NK-92 (cell line): ENCODE data around the gene ZNF827.

Experiments
- DNase-seq: peaks from one replicate; lab custom pipeline; 2025; ENCODE audit not compliant: unreplicated experiment; lab: John Stamatoyannopoulos, UW

The ZNF827 gene

DNA sequence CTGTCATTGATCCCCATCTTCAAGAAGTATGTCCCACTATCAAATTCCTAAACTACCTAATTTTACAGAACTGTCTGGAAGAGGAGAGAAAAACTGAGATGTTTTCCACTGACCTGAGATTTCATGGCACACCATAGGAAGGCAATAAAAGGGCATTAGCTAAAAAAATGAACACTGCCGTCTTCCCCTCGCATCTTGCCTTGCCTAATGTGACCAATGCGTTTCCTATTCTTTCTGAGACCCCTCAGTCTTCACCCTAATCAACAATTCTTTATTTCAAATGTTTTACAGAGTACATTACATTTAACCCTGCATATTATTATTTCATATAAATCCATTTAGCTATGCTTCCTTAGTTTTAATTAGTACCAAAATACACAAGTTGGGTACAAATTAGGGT lies 43.6 kb downstream of the ZNF827 start:
- no peak for DNase-seq

GRCh38 chr4:145891958-145892357 lies 46.7 kb downstream of the ZNF827 start:
- DNase-seq: no peak

GRCh38 chr4:145890689-145891088 lies 47.9 kb downstream of the ZNF827 start:
- DNase-seq: no peak

GRCh38 chr4:145888393-145888792 lies 50.2 kb downstream of the ZNF827 start:
- no peak for DNase-seq

GRCh38 chr4:145887241-145887991 lies 51.2 kb downstream of the ZNF827 start:
- no peak for DNase-seq

DNA sequence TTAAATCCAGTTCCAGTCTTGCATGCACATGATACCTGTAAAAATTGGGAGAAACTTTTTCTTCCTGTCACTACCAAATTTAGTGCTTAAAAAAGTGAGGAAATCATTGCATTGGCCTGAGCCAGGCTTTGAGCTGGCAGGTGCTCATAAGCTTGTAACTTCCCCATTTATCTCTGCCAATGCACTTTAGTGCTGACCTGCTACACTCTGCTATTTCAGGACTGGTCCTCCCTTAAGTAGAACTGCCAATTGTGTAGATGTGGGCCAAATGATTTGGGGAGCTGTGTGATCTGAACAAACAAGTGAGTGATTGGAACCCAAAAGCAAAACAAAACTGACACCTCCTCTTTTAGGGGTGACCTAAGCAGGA lies 51.8 kb downstream of the ZNF827 start:
- DNase-seq: no peak

DNA sequence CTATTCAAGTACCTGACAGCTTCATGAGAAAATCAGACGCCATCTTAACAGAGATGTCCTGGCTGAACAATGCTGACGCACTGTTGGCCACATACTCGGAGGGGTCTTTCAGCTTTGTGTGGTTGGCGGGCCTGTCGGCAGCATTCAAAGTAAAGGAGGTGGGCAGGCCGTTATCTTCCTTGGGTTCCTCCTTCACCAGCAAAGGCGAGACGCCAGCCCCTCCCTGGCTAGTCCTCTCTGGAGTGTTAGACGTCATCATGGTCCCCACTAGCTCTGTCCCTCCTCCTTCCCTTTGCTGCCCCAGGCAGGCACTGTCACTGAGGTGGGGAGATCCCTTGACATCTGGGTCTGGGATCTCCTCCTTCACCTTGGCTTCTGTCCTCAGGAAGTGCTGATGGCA lies 53.0 kb downstream of the ZNF827 start:
- no peak for DNase-seq

DNA sequence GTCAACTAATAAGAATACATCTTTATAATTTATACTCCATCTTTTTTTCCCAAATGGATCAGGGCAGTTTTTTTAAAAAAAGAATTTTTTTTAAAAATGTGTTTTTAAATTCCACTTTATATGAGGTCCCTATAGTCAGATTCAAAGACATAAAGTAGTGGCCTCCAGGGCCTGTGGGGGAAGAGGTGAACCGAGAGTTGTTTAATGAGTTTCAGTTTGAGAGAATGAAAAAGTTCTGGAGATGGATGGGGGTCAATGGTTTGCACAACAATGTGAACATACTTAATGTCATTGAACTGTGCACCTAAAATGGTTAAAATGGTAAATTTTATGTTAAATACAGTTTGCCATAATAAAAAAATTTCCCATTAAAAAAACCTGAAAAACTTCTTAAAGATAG lies 53.8 kb downstream of the ZNF827 start:
- no peak for DNase-seq

GRCh38 chr4:145883101-145883694 lies 55.4 kb downstream of the ZNF827 start:
- DNase-seq: no peak

DNA sequence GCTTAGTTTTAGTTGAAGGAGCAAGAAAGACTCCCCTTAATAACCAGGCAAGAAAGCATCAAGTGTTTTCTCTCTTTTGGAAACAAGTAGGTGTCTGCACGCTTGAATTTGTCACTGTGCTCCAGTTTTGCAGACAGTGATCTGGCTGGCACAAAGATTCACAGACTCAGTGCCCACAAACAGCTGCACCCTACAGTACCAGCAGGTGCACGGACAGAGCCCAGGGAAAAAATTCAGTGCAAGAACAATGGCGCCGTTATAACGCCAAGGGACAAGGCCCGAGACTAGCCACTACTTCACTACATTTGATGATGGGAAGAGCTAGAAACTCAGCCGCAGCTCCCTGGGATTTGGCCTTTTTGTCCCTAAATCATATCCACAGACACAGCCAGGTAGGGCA lies 56.0 kb downstream of the ZNF827 start:
- DNase-seq: no peak

DNA sequence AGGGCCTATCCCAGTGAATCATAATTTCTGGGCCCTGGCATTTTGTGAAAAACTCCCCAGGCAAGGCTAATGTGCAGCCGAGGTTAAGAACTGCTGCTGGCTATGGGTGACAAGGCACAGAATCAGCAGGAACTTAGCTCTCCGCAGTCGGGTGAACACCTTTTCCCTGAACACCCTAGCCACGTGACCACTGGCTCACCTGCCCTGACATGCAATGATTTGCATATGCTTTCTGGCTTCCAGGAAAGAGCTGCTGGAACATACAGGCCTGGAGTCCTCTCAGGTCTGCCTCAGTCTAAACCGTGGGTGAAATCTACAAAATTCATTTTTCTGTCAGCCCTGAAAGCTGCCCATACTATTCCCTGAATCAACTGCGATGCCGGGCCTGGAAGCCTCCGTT lies 56.6 kb downstream of the ZNF827 start:
- DNase-seq: no peak

GRCh38 chr4:145881576-145881975 lies 57.0 kb downstream of the ZNF827 start:
- no peak for DNase-seq

- DNase-seq: no peak
These were observed 58.2 kb downstream of the ZNF827 start for GRCh38 chr4:145880355-145880960.

DNA sequence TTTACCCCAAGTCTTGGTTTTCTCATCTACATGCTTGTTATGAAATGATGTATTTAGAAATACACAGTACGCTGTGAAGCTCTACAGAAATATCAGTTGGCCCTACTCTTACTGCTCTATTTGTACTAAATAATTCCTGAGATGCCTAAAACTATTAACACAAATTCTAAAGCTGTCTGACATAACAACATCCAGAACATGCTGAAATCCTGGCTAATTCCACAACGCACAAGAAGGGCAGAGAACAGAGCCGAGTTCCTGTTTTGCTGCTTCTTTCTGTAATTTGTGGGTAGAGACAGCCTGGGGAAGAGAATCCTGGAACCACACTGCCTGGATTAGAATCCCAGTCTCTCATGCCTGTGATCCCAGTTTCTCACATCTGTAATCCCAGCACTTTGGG lies 59.0 kb downstream of the ZNF827 start:
- DNase-seq: no peak

- no peak for DNase-seq
These were observed 59.9 kb downstream of the ZNF827 start for GRCh38 chr4:145878501-145879435.

DNA sequence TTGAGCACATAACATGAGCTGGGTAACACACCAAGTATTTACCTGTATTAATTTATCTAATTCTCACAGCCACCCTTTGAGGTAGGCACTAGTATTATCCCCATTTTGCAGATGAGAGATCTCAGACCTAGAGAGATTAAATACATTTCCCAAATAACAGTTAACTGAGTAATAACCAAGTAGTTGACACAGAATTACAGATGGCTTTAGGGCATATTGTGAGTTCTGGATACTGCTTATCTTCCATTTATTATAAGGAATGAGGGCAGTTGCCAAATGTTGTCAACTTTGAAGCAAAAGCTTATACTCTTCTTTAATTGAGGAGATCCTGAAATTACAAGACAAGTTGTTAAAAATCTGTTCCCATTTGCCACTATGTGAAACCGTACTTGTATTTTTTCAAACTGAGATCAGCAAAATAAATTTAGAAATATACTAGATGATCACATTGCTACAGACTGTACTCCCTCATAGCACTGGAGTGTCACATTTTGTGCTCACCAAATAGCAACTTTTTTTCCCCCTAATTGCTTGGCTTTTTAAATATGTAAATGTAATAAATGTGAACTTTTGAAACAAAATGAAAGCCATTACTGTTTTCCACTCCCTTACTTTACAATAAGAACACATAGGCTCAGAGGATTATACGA lies 62.0 kb downstream of the ZNF827 start:
- DNase-seq: no peak

GRCh38 chr4:145873901-145874300 lies 64.7 kb downstream of the ZNF827 start:
- DNase-seq: no peak

DNA sequence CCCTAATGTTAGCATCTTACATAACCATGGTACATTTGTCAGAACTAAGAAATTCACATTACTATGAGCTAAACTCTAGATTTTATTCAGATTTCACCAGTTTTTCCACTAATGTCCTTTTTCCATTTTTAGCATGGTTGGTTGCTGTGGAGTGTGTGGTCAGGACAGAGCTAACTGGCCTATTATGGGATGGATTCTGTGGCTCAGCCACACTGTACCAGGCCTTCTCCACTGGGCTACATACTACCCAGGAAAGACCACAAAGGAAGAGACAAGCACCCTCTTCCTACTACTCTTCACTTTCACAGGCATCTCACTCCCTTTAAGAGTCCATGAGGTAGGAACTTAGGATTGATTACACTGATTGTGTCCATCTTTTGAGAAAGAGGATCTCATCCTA lies 67.4 kb downstream of the ZNF827 start:
- DNase-seq: no peak

- no peak for DNase-seq
These were observed 68.2 kb downstream of the ZNF827 start for GRCh38 chr4:145870155-145871020.
